K562 (cell line): Measurements from ENCODE around the gene TRIM69. TPM values are rescaled to one million over a fixed set of nuclear protein-coding genes. Genes with fewer than 3 reads are reported as not detected.

Source experiments
- CBFA2T2 ChIP-seq: fragments of 450-650 bp; conservative IDR thresholded peaks from 2 replicates; pipeline ENCODE4 v1.6.1; 2017; ENCODE audit warnings: mild to moderate bottlenecking
- CEBPG ChIP-seq, 3 experiments: fragments of 200-800 bp in 1 of 3; sonication (Bioruptor generic) in 1 of 3; sonication (generic) in 1 of 3; formaldehyde crosslinking in 1 of 3; IDR thresholded peaks in 2 of 3; conservative IDR thresholded peaks in 1 of 3; 2 replicates each; pipeline versions ENCODE4 v1.6.1 to v1.8.0; 2016 to 2022; ENCODE audit warnings: missing compliant biosample characterization in 2 of 3, missing genetic modification characterization in 2 of 3, mild to moderate bottlenecking in 1 of 3, missing genetic modification reagents in 1 of 3
- HDGF ChIP-seq: fragments of 450-650 bp; IDR thresholded peaks from 2 replicates; pipeline ENCODE4 v1.6.1; 2016
- JUN ChIP-seq, 2 experiments: sonication (generic) in 1 of 2; formaldehyde crosslinking in 1 of 2; IDR thresholded peaks; 2 replicates each; pipeline versions ENCODE4 v1.6.1 to v1.8.0; 2012 to 2022; ENCODE audit warnings: borderline replicate concordance in 2 of 2, mild to moderate bottlenecking in 2 of 2, improper control_type of control experiment in 1 of 2, low read depth in 1 of 2, low read length in 1 of 2, missing genetic modification reagents in 1 of 2
- NCOA4 ChIP-seq: fragments of 450-650 bp; IDR thresholded peaks from 2 replicates; pipeline ENCODE4 v1.6.1; 2018; ENCODE audit warnings: mild to moderate bottlenecking; ENCODE audit not compliant: partially characterized antibody
- PHB2 ChIP-seq: fragments of 450-650 bp; IDR thresholded peaks from 2 replicates; pipeline ENCODE4 v1.6.1; 2017; ENCODE audit warnings: low read depth
- RNF2 ChIP-seq: sonication (generic); IDR thresholded peaks from 2 replicates; pipeline ENCODE4 v1.6.1; 2016
- SRSF7 ChIP-seq: fragments of 200-400 bp; formaldehyde crosslinking; optimal IDR thresholded peaks from 2 replicates; pipeline ENCODE3; 2017; ENCODE audit warnings: mild to moderate bottlenecking, low read depth, low read length
- TCF3 ChIP-seq: sonication (generic); formaldehyde crosslinking; IDR thresholded peaks from 2 replicates; pipeline ENCODE4 v1.4.0; 2020; ENCODE audit warnings: mild to moderate bottlenecking, missing genetic modification reagents
- ZBTB9 ChIP-seq: fragments of 450-650 bp; formaldehyde crosslinking; IDR thresholded peaks from 2 replicates; pipeline ENCODE4 v1.4.0; 2020; ENCODE audit warnings: mild to moderate bottlenecking, moderate library complexity
- ZNF184 ChIP-seq: sonication (generic); formaldehyde crosslinking; IDR thresholded peaks from 2 replicates; pipeline ENCODE4 v1.5.0; 2020; ENCODE audit warnings: missing genetic modification reagents
- ZNF24 ChIP-seq: fragments of 450-650 bp; IDR thresholded peaks from 2 replicates; pipeline ENCODE4 v1.6.1; 2016
- ZNF436 ChIP-seq: fragments of 250-450, 450-650 bp; sonication (Bioruptor Pico); formaldehyde crosslinking; IDR thresholded peaks from 2 replicates; pipeline ENCODE4 v1.7.0; 2020; ENCODE audit warnings: mild to moderate bottlenecking
- polyA plus RNA-seq, 8 experiments: library from polyadenylated mRNA; depleted of rRNA in 4 of 8; stranded (reverse) in 5 of 8; unstranded in 3 of 8; fragments of >200 nt; fragmentation: Nextera tagmentation in 2 of 8; fragmentation: Illumina TruSeq in 1 of 8; extraction: Ambion mirVana in 2 of 8; extraction: Trizol in 1 of 8; gene quantifications; 2 replicates each; pipeline versions ENCODE4 v1.2.1 to v1.2.3, GENCODE V29; 2011 to 2014; ENCODE audit warnings: inconsistent platforms in 1 of 8, missing spikeins in 1 of 8
- total RNA-seq, 7 experiments: library from RNA; depleted of rRNA in 6 of 7; stranded (reverse); fragments of >200 nt in 6 of 7; fragmentation: Illumina TruSeq in 2 of 7; extraction: Trizol in 2 of 7; gene quantifications; 2 replicates each; pipeline versions ENCODE4 v1.2.1 to v1.2.3, GENCODE V29; 2011 to 2021; ENCODE audit warnings: low replicate concordance in 1 of 7
- TF ChIP-seq, protein P1 (sequence below): fragments of 450-650 bp; IDR thresholded peaks from one replicate; pipeline ENCODE4 v1.6.1; 2018; ENCODE audit warnings: mild to moderate bottlenecking, moderate library complexity; ENCODE audit not compliant: partially characterized antibody
- TF ChIP-seq, protein P2 (sequence below): sonication (generic); formaldehyde crosslinking; IDR thresholded peaks from 2 replicates; pipeline ENCODE4 v1.8.0; 2023; ENCODE audit warnings: mild to moderate bottlenecking, missing genetic modification reagents
- TF ChIP-seq, protein P3 (sequence below): fragments of 450-650 bp; conservative IDR thresholded peaks from 2 replicates; pipeline ENCODE4 v1.6.1; 2016; ENCODE audit warnings: missing genetic modification characterization, low read depth, mild to moderate bottlenecking, control low read depth, missing compliant biosample characterization
- TF ChIP-seq, protein P4 (sequence below): IDR thresholded peaks from 2 replicates; pipeline ENCODE4 v1.6.1; 2011; ENCODE audit warnings: borderline replicate concordance, low read depth, mild to moderate bottlenecking, moderate library complexity, low read length; ENCODE audit not compliant: insufficient read depth, poor library complexity, severe bottlenecking
- TF ChIP-seq, protein P5 (sequence below): fragments of 450-650 bp; formaldehyde crosslinking; conservative IDR thresholded peaks from 2 replicates; pipeline ENCODE4 v1.4.0; 2022; ENCODE audit warnings: mild to moderate bottlenecking, missing genetic modification characterization

TRIM69 gene
- total and polyA plus RNA-seq, 9 of the 15 experiments (the other 6 are each of a cell fraction or from before 2014, with no cell fraction given) = 1.0 to 4.3 (median 2.3) TPM

DNA sequence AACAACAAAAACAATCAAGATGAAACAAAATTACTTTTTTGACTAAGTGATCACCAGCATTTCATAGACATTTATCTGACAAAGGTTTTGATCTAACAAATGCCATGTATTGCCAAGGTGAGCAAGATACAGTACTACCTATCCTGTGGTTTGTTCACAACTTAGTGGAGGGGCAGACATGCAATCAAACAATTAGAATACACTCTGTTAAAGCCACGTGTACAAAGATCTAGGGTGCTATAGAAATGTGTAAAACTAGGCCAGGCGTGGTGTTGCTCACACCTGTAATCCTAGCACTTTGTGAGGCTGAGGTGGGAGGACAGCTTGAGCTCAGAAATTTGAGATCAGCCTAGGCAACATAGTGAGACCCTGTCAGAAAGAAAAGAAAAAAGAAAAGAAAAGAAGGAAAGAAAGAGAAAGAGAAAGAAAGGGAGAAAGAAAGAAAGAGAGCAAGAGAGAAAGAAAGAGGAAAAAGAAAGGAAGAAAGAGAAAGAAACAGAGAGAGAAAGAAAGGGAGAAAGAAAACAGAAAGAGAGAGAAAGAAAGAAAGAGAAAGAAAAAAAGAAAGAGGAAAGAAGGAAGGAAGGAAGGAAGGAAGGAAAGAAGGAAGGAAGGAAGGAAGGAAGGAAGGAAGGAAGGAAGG, 1.4 kb upstream of the TRIM69 start (continued):
- no peak for TF ChIP-seq ZBTB9 (CRISPR knock-in tag)
- TF ChIP-seq JUN (IDR thresholded peaks at IDR 0.05; ENCODE audit: borderline replicate concordance, low read depth, low read length) = no peak
- no peak for TF ChIP-seq JUN (CRISPR knock-in tag; IDR thresholded peaks at IDR 0.05; ENCODE audit: borderline replicate concordance)
- TF ChIP-seq, protein P1, sequence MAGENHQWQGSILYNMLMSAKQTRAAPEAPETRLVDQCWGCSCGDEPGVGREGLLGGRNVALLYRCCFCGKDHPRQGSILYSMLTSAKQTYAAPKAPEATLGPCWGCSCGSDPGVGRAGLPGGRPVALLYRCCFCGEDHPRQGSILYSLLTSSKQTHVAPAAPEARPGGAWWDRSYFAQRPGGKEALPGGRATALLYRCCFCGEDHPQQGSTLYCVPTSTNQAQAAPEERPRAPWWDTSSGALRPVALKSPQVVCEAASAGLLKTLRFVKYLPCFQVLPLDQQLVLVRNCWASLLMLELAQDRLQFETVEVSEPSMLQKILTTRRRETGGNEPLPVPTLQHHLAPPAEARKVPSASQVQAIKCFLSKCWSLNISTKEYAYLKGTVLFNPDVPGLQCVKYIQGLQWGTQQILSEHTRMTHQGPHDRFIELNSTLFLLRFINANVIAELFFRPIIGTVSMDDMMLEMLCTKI = no peak
- TF ChIP-seq, protein P2, sequence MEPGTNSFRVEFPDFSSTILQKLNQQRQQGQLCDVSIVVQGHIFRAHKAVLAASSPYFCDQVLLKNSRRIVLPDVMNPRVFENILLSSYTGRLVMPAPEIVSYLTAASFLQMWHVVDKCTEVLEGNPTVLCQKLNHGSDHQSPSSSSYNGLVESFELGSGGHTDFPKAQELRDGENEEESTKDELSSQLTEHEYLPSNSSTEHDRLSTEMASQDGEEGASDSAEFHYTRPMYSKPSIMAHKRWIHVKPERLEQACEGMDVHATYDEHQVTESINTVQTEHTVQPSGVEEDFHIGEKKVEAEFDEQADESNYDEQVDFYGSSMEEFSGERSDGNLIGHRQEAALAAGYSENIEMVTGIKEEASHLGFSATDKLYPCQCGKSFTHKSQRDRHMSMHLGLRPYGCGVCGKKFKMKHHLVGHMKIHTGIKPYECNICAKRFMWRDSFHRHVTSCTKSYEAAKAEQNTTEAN = no peak
- TF ChIP-seq RNF2 = no peak
- TF ChIP-seq, protein P3, sequence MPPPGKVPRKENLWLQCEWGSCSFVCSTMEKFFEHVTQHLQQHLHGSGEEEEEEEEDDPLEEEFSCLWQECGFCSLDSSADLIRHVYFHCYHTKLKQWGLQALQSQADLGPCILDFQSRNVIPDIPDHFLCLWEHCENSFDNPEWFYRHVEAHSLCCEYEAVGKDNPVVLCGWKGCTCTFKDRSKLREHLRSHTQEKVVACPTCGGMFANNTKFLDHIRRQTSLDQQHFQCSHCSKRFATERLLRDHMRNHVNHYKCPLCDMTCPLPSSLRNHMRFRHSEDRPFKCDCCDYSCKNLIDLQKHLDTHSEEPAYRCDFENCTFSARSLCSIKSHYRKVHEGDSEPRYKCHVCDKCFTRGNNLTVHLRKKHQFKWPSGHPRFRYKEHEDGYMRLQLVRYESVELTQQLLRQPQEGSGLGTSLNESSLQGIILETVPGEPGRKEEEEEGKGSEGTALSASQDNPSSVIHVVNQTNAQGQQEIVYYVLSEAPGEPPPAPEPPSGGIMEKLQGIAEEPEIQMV (tag) = 0 out of 2 replicates have a peak, but pooled peaks have one; percentile 43
- TF ChIP-seq ZNF184 = no peak
- TF ChIP-seq, protein P4, sequence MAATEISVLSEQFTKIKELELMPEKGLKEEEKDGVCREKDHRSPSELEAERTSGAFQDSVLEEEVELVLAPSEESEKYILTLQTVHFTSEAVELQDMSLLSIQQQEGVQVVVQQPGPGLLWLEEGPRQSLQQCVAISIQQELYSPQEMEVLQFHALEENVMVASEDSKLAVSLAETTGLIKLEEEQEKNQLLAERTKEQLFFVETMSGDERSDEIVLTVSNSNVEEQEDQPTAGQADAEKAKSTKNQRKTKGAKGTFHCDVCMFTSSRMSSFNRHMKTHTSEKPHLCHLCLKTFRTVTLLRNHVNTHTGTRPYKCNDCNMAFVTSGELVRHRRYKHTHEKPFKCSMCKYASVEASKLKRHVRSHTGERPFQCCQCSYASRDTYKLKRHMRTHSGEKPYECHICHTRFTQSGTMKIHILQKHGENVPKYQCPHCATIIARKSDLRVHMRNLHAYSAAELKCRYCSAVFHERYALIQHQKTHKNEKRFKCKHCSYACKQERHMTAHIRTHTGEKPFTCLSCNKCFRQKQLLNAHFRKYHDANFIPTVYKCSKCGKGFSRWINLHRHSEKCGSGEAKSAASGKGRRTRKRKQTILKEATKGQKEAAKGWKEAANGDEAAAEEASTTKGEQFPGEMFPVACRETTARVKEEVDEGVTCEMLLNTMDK = no peak
- peak; percentile 44; the same call in 1 of the 2 replicates for TF ChIP-seq PHB2
- TF ChIP-seq, protein P5, sequence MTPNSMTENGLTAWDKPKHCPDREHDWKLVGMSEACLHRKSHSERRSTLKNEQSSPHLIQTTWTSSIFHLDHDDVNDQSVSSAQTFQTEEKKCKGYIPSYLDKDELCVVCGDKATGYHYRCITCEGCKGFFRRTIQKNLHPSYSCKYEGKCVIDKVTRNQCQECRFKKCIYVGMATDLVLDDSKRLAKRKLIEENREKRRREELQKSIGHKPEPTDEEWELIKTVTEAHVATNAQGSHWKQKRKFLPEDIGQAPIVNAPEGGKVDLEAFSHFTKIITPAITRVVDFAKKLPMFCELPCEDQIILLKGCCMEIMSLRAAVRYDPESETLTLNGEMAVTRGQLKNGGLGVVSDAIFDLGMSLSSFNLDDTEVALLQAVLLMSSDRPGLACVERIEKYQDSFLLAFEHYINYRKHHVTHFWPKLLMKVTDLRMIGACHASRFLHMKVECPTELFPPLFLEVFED = 0 out of 2 replicates have a peak, but pooled peaks have one; percentile 41
- TF ChIP-seq SRSF7 = no peak
- no peak for TF ChIP-seq CEBPG (CRISPR knock-in tag; IDR thresholded peaks at IDR 0.05)
- no peak for TF ChIP-seq CEBPG (tag; conservative IDR thresholded peaks at IDR 0.05 in 1 of 2, IDR thresholded peaks at IDR 0.05 in 1 of 2)
- no peak for TF ChIP-seq CBFA2T2
- no peak for TF ChIP-seq ZNF24
- no peak for TF ChIP-seq ZNF436
- no peak for TF ChIP-seq TCF3 (CRISPR knock-in tag)
- TF ChIP-seq HDGF = peak; percentile 58; the same call in 1 of the 2 replicates
- TF ChIP-seq NCOA4 = peak; percentile 22
